CD4-positive, alpha-beta T cell treated with Interferon alpha-2 for 1 hour (primary cell): ENCODE results near the gene FARP1.

Experiments used
- DNase-seq, 2 donors: peaks; one replicate each; pipeline ENCODE4 v3.0.0-alpha.2; 2020 to 2022

The FARP1 gene

DNA sequence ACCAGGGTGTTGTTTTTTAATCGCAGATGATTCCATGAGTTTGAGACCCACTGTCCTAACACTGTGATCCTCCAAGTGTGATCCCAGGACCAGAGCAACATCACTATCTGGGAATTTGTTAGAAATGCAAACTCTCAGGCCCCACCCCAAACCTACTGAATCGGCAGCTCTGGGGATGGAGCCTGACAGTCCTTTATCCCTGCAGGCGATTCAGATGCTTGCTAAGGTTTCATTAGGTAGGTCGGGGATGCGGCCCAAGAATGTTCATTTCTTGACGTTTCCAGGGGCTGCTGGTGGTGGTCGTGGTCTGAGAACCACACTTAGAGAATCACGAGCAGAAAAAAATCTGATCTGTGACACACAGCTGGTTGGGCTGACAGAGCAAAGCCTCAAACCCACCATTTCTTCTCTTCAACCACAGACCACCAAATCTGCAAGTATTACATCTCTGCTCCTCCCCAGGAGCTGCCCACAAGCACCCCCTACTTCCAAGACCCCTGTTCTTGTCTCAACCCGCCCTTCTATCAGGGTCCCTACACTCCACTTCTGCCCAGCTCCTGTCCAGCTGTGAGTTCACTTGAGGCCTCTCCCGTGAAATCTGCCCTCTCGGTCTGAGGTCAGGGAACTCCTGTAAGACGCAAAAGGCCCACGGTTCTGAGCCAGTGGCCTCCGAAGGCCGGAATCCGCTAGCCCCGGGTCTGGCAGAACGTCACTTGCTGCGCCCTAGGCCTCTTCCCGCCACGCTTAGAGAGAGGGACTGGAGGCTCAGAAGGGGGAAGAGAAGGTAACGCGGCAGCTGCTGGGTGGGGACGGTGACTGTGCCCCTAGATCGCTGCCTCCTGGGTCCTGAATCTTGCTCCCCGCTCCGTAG lies 1.1 kb upstream of the FARP1 start:
- no peak for DNase-seq

DNA sequence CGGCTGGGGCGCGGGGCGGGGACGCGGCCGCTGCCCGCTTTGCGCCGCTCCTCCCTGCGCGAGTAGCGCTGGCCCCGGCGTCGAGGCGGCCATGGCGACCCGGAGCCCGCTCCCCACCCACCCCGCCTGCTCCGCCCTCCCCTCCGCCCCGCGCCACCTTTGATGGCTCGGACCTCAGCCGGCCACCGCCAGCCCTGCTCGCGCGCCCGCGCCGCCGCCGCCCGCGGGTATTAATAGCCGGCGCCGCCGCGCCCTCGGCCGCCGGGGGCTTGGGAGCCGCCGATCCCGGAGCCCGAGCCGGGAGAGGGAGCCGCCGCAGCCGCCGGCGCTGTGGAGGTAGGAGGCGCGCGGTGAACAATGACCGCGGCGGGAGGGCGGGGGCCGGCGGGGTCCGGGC lies 261 bp downstream of the FARP1 start:
- DNase-seq = no peak

DNA sequence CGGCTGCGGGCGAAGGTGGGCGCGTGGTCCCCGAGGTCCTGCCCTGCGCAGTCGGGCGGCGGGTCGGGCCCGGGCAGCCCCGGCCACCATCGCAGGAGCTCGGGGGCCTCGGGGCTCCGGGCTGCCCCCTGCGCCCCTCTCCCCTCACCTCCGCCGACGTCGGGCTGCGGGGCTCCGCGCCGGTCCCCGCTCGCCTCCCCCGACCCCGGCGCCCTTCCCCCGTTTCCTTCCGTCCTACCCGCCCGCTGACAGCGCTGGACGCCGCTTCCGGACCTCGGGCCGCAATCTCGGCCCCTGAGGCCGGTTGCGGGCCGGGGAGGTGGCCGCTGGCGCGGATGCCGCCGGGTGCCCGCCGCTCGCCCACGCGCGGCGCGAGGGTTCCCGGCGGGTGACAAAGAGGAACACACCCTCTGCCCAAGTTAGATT lies 720 bp downstream of the FARP1 start:
- no peak for DNase-seq

DNA sequence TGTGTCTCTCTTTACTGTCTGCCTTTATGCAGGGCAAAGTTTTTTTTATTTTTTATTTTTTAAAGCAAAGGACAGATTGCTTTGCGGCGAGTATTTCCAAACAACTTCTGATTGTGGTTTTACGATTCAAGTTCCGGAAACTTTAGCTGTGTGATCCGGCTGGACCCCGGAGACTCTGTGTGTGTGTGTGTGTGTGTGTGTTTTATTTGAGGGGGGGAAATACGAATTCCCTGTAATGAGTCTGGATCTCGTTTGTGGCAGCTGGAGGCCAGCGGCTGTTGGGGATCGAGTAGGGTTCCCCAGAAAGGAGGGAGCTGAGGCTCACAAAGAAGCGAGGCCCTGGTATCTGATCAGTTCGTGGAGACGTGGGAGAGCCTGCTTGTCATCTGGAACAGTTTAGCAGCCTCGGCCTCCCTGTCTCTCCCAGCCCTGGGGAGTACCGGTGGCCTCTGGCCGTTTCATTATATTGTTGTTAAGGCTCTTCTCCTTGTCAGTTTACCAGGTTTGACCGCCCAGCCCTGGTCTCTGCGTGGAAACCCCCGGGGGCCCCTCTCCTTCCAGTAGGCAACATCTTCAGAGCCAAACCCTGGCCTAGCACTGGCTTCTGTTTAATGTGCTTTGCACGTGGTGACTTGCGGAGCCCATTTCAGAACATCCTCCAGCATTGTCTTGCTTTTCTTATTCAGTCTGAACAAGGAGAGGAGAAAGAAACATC lies 1.3 kb downstream of the FARP1 start:
- no peak for DNase-seq

DNA sequence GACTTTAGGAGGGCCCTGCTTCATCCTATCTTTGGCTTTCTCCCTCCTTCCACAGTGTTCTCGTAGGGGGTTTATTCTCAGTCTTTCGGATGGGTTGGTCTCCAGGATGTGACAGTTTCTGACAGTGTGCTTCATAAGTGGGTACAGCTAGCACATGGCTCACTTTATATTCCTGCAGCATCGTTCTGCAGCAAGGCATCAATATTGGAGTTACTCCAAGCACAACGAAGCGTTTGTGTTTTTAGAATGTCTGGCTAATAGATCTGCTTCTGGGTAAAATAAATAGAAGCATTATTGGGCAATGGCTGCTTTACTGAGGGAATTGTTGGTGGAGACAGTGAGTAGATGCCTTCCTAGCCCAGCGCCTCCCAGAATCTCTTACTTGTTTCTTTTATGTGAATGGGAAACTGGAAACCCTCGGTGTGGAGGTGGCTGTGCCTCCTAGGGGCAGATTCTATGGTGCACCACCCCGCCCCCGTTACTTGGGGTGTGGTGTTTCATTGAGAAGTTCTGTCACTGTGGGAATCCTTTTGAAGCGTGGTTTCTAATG lies 2.0 kb downstream of the FARP1 start:
- no peak for DNase-seq

DNA sequence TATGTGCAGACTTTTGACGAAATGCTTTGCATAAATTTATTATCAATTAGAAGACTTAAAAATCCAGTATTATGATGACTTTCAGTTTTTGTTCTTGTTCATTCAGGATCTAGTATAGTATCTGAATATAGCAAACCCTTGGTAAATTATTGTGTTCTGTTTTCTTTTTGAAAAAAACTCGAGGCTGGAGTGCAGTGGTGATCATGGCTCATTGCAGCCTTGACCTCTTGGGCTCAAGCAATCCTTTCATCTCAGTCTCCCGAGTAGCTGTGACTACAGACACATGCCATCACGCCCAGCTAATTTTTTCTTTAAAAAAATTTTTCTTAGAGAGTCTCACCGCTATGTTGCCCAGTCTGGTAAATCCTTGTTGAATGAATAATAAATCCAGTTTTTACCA lies 4.6 kb downstream of the FARP1 start:
- DNase-seq = no peak

DNA sequence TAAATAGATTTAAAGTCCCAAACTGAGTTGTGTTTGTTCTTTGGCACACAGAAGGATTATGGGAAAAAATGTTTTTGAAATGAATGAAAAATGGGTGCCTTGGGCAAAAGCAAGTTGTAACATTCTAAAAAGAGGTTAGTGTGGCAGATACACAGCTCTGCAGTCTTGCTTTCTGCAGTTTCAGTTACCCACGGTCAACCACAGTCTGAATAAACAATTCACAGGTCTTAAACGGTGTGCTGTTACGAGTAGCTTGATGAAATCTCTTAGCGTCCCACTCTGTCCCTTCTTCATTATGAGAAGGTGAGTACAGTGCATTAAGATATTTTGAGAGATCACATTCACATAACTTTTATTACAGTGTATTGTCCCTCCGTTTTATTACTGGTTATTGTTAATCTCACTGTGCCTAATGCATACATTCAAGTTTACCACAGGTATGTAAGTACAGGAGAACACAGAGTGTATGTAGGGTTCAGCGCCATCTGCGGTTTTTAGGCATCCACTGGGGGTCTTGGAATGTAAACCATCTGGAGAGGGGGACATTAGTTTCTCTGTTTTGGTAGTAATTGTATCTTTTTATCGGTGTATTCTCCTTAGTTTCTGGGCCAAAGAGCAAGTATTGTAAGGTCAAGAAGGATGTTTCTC lies 8.1 kb downstream of the FARP1 start:
- DNase-seq = no peak

DNA sequence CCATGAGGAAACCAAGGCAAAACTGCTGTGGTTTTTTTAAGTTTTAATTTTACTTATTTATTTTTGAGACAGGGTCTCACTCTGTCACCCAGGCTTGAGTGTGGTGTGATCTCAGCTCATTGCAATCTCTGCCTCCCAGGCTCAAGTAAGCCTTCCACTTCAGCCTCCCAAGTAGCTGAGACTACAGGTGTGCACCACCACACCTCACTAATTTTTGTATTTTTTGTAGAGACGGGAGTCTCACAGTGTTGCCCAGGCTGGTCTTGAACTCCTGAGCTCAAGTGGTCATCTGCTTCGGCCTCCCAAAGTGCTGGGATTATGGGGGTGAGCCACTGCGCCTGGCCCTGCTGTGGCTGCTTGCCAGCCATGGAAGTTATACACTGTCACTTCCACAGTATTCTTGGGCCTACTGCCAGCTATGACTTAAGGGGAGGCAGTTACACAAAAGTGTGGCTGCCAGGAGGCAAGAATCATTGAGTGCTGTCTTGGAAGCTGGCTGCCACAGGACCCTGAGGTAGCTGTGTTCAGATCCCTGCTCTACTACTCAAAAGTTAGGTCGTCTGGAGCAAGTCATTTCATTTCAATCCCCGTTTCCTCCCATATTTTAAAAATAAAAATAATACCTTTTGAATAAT lies 12.7 kb downstream of the FARP1 start:
- no peak for DNase-seq

DNA sequence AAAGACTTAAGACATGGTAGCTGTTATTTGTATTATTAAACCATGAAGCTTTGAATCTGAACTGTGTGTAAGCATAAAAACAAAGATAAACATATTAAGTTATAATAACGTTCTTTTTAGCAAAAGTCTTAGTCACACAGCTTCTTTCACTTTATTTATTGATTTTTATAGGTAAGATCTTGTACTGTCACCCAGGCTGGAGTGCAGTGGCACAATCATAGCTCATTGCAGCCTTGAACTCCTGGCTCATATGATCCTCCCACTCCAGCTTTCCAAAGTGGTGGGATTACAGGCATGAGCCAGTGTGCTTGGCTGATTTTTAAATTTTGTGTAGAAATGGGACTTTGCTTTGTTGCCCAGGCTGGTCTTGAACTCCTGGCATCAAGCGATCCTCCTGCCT lies 13.4 kb downstream of the FARP1 start:
- DNase-seq = no peak

DNA sequence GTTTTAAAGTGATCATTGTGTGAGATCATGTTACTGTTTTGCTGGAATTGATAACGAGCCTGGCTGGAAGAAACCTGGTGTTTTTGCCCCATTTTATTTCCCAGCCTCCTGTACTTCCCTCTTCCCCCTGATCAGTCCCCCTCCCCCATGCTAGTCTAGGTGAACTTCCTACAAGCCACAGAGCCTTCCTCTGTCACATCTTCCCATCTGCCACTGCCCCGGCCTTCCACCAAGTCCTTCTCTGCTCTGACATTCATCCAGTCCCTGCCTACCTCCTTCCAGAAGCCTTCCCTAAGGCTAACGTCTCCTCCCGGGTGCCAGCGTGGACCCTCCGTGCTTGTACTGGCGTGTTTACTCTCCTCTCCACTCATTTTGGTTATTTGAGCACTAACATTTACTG lies 14.3 kb downstream of the FARP1 start:
- DNase-seq = no peak

DNA sequence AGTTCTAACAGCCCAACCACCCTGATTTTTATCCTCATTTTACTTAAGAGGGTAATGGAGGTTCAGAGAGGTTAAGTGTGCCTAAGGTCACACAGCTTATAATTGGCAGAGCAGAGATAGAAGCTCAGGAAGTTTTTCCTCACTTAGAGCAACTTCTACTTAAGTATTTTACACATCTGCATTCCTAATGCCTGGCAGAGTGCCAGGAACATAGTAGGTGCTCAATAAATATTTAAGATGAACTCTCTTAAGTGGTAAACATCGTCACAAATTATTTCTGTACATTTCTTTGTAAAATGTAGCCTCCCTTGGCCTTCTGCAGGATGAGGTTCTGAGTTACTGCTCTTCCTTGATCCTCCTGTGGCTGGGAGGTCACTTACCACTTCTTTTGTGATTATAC lies 14.7 kb downstream of the FARP1 start:
- DNase-seq = no peak

DNA sequence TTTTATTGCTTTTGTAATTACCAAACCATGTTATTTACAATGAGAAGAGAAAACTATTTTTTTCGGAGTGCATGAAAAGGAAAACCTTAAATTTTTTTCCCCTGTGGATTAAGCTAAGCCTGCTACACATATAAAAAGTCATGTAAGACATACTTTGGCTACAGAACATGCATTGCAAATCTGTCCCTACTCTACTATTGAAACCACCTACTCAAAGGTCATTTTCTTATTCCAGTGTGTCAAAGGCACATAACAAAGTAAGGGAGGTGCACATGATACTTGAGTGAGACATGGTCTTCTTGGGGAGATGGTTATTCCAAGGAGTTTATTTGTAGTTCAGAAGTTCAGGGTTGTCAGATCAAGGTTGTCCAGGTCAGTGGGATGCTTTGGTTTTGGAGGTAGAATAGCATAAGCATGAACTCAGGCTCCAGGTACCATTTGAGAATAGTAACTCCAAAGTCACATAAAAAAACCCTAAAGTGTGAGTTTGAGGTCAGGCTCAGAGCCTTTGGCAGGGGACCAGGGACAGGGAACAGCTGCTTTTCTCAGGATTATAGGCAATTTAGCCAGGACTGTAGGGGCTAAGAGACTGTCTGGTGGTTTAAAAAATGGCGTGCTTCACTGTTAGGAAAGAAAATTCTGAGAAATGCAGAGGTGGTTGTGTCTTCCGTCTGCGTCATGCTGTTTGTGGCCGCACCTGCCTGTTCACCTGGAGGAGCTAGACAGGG lies 15.4 kb downstream of the FARP1 start:
- DNase-seq = no peak

DNA sequence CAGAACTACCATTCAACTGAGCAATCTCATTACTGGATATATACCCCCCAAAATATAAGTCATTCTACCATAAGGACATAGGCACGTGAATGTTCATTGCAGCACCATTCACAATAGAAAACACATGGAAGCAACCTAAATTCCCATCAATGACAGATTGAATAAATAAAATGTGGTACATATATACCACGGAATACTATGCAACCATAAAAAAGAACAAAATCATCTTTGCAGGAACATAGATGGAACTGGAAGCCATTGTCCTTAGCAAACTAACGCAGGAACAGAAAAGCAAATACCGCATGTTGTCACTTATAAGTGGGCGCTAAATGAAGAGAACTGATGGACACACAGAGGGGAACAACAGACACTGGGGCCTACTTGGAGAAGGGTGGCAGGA lies 20.0 kb downstream of the FARP1 start:
- DNase-seq = no peak

DNA sequence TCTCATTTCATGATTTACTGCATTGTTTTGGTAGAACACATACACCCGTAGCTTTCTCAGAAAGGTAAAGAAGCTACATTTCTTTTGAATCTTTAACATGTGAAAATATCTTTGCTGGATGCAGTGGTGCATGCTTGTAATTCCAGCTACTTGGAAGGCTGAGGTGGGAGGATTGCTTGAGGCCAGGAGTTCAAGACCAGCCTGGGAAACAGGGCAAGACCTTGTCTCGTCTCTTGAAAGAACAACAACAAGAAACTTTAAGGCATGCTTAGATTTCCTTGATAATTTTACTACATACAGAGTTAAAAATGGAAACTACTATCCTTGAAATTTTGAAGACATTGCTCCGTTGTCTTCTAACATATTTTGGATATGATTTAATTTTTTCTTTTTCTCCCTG lies 26.4 kb downstream of the FARP1 start:
- no peak for DNase-seq

DNA sequence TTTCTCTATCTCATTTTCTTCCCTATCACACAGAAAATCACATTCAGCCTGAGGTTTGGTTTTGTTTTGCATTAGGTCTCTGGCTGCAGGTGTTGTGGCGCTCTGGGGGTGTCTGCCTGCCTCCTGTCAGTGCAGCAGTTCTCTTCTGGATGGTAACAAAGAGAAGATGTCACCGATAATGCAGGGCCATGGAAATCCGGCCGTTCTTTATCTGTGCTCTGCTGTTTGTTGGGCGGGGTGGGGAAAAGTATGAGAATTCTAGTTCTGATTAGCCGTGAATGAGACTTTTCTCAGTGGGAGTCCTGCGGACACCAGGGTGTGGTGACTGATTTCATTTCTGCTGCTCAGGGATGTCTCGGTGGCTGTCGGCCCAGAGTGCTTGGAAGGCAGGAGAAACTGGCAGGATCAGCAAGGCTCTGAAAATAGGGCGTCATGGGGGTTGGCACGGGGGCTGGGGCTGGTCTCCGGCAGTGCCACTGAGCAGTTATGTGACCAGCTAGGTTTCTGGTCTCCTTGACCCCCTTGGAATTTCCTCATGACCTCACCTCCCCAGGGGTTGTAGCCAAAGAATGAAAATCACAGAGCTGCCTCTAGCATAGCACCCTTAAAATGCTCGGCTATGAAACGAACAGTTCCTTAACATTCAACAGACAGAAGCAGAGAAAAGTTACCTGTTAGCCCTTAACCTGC lies 29.2 kb downstream of the FARP1 start:
- no peak for DNase-seq

DNA sequence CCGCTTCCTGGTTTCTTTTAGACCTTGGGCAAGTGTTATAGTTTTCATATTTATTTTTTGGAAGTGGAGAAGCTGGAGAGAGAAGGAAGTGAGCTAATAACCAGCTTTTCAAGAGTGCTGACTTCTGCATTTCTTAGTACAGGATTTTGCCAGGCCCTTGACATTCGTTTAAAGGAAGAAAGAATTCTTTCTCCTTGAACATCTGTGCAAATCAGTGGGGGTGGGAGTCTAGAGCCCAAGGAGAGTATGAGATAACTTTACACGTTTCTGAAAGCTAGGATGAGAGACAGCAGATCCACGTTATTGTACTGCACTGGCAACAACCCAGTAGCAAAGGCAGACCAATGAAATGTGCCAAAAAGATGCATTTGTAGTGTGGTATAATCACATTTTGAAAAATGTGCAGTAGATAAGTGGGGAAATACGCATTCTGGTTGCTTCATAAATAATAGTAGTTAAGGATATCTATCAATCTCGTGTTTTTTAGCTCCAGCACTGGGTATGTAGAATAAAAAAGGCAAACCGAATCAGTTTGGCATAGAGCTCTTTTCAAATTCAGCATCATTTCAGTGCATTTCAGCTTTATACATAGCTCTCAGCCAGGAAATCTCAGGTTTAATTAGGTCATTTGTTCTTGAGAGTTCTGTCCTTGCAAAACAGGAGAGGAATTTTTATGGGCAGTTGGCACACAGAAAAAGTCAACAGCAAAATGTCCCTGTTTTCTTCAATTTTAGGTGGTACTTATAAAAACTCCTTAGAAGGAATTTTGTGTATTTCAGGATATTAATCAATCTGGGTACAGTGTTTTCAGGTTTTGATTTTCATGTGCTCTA lies 29.9 kb downstream of the FARP1 start:
- no peak for DNase-seq

DNA sequence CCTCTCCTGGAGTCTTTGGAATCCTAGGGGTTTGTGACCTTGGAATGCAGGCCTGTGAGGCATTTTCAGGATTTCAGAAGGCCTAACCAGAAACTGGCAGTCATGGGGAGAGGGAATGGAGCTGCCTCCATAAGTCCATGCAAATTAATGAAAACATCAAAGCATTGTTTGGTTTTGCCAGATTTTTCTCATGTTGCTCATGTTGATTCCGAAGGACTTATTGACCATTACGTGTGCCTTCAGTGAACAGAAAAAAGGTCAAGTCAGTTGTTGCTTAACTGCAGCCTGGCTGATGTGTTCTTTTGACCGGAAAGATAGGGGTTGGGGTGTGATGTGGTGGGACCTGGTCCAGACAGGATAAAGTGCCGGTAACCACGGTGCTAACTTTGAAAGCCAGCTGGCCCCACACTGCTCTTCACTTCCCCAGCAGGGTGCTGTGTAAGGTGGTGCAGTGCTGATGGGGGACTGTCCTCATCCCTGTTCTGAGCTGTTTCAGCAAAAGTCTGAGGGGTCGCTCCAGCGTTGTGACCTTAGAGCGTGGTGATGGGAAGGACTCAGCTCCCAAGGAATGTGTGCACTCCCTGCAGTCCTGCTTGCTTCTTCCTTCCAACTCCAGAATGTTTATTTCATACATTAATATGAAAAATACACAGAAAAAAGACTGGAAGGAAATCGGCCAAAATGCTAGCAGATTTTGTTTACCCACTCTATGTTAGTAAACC lies 30.7 kb downstream of the FARP1 start:
- no peak for DNase-seq

DNA sequence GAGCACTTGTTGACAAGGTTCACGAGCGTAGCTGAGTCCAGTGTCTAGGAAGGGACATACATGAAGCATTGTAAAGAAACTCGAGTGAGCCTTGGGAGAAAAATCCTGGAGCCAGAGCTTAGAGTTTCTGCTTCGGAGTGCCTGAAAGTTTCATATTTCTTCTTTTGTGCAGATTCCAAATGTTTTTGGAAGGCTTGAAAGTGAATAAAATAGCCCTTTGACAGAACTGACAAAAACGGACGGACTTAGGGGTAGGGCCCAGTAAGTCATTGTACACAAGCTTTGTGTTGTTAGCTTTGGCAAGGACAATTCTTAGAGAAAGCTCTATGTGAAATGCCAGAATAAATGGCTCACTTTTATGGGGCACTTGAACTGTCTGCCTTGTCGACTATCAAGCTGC lies 31.4 kb downstream of the FARP1 start:
- DNase-seq = no peak

DNA sequence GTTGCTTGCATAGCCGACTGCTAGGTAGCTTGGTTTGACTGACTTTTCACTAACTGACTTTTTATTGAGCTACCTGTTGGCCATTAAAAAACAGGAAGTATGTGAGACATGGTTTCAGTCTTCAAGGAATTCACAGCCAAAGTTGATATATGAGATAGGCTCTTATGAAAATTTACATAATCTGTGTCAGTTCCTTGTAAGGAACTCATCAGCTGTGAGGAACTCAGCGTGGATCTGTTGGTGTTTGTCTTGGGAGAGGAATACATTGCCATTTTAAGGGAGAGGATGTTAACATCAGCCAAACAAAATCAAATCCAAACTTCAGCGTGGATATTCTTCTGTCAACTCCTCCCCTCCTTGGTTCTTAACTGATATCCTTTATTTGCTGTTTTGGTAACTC lies 32.1 kb downstream of the FARP1 start:
- no peak for DNase-seq

DNA sequence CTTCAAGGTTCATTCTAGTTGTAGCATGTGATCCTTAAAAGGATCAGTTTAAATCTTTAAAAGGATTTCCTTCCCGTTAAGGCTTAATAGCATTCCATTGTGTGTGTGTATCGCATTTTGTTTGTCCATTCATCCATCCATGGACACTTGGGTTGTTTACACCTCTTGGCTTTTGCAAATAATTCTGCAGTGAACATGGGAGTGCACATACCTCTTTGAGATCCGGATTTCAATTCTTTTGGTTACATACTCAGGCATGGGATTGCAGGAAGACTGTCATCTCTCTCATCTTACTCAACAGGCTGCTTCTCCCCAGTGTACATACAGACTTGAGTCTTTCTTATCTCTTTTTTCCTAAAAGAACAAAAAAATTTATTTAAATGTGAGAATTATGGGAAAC lies 32.9 kb downstream of the FARP1 start:
- DNase-seq = no peak
